GM18867 (cell line): ENCODE data around the gene MGST2.

Source experiments
- ATAC-seq: cut with Tn5 transposase; IDR thresholded peaks from one replicate; pipeline ENCODE4 v1.9.1; 2021; ENCODE audit warnings: mild to moderate bottlenecking, moderate library complexity; ENCODE audit not compliant: unreplicated experiment

MGST2 gene

GRCh38 chr4:139736661-139737060, 71.0 kb downstream of the MGST2 start:
- no peak for ATAC-seq

DNA sequence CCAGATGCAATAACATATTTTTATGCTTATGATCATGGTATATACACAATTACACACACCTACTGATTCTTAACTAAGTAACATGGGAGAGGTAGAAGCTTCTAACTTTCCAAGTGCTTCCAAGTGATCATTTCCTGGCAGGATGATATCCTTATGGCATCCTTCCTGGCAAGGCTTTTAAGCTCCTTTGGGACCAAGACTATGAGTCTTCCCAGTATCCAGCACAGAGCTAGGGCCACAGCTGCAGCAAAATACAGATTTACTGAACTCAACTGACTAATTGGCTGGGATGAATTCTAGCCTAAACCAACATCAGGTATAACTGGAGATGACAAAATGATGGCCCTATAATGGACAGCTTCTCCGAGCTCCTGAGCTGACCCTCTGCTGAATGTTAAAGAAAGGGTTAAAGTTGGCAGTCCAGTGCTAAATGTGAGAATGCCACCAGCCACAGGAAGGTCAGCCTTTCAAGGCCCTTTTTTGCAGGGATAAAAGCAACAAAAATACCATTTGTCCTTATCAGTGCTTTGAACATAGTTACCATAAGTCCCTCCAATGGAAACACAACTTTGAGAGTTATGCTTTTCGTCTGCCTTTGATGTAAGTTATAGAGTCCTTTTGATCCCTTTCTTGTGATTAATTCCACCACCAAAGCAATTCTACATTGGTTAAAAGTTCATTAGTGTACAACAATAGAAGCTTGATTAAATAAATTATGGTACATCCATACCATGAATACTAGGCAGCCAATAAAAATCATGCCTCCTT, 73.4 kb downstream of the MGST2 start:
- ATAC-seq, result no peak

DNA sequence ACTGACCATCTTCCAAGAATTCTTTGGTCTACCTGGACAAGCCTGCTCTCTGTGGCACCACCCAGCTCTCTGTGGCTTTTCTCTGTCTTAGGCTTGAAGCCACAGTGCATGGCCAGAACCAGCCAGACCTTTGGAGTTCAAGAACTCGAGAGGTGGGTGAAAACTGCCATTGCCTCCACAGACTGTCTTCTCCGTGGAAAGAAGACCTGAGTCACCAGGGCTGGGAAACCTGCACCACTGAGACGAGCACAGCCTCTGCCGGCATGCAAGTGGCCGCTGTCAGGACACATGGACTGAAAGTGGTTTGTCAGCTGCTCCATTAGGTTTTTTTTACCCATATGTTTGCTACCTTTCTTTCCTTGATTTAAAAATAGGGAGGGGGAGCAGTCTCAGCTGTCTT, 74.5 kb downstream of the MGST2 start:
- ATAC-seq, result no peak

GRCh38 chr4:139740531-139741041, 75.0 kb downstream of the MGST2 start:
- ATAC-seq, result no peak

- no peak for ATAC-seq
Observed at GRCh38 chr4:139743027-139743426, 77.4 kb downstream of the MGST2 start.

DNA sequence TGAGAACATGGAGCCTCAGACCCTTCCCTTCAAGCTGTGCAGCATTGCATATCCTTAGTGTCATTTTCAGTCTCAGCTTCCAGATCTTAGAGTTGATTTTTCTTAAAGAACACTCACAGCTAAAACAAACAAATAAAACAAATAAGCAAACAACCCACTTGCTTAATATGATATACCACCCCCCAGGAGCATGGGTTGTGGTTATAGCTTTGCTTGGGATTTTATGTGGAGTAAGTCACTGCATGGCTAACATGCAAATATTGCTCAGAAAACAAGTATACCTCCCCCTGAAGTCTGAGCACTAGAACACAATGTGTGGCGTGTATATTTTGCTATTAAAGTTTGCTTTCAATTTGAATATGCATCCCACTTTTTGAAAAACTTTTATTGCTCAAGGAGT, 78.6 kb downstream of the MGST2 start:
- ATAC-seq, result no peak

GRCh38 chr4:139745111-139745639, 79.6 kb downstream of the MGST2 start:
- ATAC-seq, result no peak

DNA sequence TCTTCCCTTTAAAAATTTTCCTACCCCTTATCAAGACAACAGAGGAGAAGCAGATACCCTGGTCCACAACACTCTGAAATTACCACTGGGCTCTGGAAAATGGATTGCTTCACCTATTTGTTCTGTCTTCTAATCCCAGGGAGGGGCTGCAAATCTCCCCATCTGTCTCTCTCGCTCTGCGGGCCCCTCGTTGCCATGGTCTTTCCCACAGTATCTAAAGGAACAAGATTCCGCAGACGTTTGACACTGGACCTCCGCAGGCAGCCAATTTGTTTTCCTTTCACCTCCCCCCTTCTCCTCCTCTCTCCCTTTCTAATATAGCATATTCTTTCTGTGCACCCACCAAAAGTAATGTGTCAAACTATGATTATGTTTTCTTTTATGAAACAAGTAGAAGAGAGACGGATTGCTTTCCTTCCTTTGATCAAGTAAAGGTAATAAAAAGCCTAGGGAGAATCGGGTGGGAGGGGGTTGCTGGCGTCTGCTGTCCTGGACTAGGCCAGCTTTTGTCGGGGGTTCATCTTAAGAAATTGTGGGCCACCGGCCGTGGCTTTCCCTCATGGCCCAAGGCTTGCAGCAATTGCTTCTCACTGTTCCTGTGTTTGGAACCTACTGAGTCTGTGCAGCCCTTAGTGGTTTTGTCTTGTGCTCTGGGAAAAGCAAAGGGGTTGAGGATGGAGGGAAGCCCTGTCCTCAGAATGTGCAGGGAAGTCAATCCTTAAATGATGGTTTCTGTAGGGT, 81.0 kb downstream of the MGST2 start:
- no peak for ATAC-seq

- no peak for ATAC-seq
Observed at GRCh38 chr4:139749338-139749737, 83.7 kb downstream of the MGST2 start.

DNA sequence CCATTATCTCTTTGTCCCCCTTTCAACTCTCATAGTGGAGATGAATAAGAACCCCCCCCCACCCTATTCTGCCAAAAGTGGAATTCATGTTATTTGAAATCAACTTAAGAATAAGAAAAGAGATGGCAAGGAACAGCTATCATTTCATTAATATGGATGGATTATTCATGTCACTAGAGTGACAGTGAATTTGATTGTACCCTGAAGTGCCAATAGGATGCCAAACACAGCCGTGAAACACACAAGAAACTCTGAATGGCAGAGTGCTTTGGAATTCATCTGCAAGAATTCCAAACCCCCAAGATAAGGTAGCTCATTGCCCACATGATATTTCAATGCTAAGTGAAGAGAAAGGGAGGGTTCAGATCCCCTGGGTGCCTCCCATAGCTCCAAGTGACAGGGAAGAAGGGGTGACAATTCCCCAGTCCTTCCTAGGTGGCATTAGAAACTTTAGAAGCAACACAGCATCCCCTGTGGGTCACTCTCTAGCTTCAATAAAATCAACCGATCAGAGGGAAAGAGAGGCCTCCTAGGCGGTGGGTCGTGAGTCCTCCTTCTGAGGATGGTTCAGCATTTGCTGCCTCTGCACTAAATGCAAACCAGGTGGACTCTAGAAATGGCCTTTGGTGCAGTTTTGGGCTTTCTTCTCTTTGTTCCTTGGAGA, 84.3 kb downstream of the MGST2 start:
- ATAC-seq, result no peak

DNA sequence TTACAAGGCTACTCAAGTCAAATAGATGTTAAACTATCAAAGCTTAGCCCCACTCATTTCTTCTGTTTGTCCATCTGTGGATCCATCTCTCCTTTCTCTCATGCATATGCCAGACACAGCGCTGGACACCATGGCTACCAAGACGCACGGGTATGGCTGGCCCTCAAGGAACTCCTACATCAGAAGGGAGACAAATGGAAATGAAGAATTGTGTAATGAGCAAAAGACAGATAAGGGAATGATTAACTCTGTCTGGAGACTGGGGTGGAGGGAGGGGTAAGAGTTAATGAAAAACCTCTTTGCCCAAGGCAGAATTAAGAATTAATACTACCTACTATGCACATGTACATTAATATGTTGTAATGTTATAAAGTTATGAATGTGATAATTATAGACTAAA, 88.1 kb downstream of the MGST2 start:
- no peak for ATAC-seq
